HG03108 (cell line): ENCODE data around the gene KRTAP13-2.

Experiments
- ATAC-seq: cut with Tn5 transposase; IDR thresholded peaks from one replicate; pipeline ENCODE4 v1.9.1; 2021; ENCODE audit warnings: moderate library complexity; ENCODE audit not compliant: unreplicated experiment

KRTAP13-2 gene

DNA sequence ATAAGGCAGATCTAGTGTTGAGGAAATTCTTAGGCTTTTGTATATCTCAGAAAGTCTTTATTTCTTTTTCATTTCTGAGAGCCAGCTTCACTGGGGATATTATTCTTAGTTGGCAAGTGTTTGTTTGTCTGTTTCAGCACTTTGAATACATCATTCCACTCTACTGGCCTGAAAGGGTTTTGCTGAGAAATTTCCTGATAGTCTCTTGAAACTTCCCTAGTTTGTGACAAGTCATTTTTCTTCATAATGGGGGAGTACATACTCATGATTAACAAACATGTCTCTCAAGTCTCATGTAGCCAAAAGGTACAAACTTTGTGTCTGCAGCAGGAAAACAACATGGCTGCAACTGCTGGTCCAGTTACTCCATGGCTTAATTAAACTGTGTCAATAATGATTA, 45.7 kb downstream of the KRTAP13-2 start:
- ATAC-seq, result no peak
